ENCODE results near the gene CYB5B.

Gene CYB5B

DNA sequence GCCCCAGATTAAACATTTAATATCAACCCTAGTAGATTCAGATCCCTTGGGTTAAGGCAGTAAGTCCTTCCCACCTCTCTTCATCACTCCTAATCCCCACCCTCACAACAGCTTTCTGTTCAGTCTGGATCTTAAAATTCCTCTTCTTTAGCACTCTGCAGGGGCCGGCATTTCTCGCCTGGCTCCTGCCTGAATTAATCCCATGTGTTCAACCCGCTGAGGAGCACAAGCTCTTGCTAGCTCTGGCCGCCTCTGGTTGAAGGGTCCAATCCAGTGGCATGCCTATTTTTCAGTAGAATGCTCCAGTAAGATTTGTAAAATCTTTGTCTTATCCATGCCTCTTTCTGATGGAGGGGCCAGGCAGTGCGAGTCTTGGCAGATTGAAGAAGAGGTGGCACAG is 59.2 kb downstream of the CYB5B start:
- in situ Hi-C loops (cut with MboI; ENCODE audit: low sequenced_read_pairs), result no loop called here

DNA sequence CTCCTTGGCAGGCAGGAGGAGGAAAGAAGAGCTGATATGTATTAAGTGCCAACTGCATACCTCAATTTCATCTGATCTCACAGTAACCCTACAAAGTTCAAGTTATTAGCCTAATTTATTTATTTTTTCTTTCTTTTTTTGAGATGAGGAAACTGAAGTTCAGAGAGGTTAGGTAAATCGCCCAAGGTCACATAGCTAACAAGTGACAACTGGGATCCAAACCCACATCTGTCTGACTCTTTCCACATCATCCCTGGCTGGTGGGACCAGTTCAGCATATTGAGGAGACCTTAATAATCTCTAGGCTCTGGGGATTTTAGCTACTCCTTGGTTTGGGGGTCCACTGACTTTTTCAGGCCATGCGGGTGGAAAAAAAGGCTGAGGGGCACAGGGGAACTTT is 60.9 kb downstream of the CYB5B start:
- in situ Hi-C loops (cut with MboI; ENCODE audit: low sequenced_read_pairs), result no loop called here

DNA sequence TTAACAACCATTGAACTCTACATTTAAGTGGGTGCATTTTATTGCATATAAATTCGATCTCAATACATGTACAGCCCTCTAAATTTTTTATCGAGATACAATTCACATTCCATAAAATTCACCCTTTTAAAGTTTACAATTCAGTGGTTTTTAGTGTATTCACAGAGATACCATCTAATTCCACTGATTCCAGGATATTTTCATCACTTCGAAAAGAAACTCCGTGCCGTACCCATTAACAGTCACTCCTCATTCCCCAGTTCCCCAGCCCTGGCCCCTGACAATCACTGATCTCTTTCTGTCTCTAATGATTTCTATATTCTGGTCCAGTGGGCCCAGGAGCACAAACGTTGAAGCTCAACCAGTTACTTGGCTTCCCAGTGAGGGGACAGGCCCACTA is 61.4 kb downstream of the CYB5B start:
- in situ Hi-C loops (cut with MboI; ENCODE audit: low sequenced_read_pairs), result no loop called here

DNA sequence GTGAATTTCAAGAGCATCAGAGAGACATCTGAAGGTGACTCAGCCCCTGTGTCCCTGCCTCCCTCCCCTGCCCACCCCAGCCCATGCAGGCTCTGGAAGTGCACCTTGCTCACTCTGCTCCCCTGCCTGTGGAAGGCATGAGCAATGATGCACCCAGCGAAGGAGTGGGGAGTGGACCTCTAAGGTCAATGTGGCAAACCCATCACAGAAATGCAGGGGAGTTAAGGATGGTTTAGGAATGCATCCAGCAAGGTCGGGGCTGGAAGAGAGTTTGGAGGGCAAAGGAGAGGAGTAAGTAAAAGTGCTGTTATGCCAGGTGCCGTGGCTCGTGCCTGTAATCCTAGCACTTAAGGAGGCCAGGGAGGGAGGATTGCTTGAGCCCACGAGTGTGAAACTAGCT is 61.9 kb downstream of the CYB5B start:
- in situ Hi-C loops (cut with MboI; ENCODE audit: low sequenced_read_pairs), result no loop called here

DNA sequence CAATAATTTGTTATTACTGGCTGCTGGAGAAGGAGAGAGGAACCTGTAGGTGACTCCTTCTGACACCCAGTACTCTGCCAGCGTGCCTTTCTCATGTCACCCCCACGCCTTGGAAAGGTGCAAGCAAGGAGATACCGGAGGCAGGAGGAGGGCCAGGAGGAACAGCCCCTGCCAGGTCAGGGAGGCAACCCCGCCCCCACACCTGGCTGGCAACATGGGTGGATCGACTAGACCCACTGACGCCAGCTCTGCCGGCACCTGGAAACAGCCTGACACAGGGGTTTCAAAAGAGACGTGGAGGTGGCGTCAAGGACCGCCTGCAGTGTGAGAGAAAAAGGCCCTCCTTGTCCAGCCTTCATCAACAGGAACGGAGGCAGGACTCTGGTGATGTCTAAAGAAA is 62.3 kb downstream of the CYB5B start:
- in situ Hi-C loops (cut with MboI; ENCODE audit: low sequenced_read_pairs), result no loop called here

DNA sequence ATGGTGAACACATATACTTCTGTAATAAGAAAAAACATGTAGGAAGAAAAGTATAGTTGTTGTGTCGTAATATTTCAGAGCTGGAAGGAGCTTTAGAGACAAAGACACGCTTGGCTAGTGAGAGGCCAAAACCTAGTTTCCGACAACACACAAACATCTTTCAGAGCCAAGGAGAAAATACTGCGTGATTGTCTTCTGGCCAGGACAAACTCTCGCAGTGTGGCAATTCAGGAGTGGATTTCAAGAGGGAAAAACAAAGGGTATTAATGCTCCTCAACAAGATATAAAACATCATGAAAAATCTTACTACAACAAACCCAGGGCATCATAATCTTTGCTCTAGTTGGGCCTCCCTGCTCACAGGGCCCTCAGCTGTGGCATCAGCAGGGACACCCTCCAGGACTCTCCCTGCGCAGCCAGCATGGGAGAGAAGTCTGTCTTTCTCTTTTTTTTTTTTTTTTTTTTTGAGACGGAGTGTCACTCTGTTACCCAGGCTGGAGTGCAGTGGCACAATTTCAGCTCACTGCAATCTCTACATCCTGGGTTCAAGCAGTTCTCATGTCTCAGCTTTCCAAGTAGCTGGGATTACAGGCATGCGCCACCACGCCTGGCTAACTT is 66.4 kb downstream of the CYB5B start:
- in situ Hi-C loops (cut with MboI; ENCODE audit: low sequenced_read_pairs), result no loop called here

DNA sequence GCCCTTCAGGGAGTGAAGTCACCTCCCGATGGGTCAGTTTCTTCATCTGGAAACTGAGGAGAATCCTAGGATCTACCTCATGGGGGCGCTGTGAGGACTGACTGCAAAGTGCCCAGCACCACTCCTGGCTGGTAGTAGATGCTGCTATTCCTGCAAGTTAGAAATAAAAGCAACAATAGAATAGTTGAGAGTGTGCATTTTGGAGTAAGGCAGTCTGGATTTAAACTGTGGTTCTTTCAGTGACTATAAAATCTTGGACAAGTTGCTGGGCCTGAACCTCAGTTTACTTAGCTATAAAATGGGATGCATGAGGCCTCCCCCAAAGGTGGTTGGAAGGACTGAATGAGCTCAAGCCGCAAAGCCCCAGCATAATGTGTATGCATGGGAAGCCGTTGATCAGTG is 70.6 kb downstream of the CYB5B start:
- in situ Hi-C loops (cut with MboI; ENCODE audit: low sequenced_read_pairs), result no loop called here

DNA sequence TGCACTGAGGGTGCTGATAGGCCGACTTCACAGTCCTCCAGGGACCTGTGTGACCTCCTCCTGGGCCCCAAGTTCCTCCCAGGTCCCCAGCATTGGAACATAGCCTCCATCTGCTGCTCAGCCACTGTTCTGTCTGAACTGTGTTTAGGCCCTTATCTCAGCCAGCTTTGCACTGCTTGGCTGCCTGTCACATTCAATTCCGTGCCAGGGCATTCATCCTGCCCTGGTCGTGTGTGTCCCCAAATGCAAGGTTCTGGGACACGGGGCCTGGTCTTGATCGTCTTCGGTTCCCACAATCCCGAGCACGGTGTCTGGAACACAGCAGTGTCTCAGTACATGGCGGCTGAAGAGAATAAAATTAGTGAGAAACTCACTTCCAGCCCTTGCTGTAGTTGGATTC is 71.4 kb downstream of the CYB5B start:
- in situ Hi-C loops (cut with MboI; ENCODE audit: low sequenced_read_pairs), result no loop called here

DNA sequence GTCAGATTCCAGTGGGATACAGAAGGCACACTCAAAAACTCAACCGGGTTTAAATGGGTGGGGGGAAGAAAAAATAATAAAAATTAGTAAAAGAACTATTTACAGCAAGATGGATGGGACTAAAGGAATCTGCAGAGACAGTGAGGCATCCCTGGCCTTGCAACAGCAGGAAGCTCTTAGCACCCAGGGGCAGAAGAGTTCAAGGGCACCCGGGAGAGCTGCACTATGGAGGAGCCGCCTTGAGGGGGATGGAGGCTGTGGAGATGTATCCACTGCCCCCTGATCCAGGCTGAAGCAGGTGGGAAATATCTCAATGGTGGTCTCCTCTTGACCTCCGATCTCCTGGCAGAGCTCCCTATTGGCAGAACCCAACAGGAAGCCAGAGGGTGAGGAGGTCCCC is 72.0 kb downstream of the CYB5B start:
- in situ Hi-C loops (cut with MboI; ENCODE audit: low sequenced_read_pairs), result no loop called here

DNA sequence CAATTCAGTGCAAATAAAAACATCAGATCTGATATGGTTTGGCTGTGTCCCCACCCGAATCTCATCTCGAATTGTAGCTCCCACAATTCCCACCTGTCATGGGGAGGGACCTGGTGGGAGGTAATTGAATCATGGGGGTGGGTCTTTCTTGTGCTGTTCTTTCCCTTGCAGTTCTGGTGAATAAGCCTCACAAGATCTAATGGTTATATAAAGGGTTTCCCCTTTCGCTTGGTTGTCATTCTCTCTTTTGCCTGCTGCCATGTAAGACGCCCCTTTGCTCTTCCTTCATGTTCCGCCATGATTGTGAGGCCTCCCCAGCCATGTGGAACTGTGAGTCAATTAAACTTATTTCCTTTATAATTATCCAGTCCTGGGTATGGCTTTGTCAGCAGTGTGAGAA is 72.5 kb downstream of the CYB5B start:
- in situ Hi-C loops (cut with MboI; ENCODE audit: low sequenced_read_pairs), result no loop called here

DNA sequence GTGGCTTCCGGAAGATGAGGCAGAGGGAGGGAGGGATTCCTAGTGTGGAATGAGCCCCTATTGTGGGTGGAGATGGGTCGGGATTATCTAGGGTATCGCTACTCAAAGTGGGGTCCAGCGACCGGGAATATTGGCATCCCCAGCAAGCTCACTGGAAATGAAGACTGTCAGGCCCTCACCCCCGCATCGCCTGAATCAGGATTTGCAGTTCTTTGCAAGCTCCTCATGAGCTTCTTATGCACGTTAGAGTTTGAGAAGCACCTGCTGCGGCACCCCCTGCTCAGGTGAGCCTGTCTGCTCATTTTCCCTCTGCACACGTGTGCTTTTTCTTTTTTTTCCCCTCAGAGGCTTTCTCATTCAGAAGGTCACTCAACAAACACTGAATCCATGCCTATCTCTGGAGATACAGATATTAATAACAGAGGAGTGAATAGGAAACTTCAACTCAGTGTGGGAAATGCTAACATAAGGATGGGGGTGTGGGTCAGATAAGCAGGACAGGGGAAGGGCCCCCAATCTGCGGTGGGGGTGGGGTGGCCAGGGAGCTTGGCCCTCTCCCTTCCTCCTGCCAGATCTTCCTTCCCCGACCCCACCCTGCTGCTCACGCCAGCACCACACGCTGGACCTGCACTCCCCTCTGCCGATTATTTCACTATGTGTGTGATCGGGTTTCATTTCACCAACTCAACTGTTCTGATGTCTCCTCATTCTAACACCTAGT is 73.6 kb downstream of the CYB5B start:
- in situ Hi-C loops (cut with MboI; ENCODE audit: low sequenced_read_pairs), result no loop called here

DNA sequence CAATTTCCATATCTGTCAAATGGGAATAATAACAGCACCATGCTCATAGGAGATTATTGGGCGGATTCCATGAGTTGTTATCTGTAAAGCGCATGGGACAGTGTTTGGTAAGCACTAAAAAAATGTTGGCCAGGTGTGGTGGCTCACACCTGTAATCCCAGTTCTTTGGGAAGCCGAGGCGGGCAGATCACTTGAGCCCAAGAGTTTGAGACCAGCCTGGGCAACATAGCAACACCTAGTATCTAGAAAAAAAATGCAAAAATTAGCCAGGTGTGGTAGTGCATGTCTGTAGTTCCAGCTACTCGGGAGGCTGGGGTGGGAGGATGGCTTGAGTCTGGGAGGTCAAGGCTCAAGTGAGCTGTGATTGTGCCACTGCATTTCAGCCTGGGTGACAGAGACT is 74.5 kb downstream of the CYB5B start:
- in situ Hi-C loops (cut with MboI; ENCODE audit: low sequenced_read_pairs), result no loop called here

DNA sequence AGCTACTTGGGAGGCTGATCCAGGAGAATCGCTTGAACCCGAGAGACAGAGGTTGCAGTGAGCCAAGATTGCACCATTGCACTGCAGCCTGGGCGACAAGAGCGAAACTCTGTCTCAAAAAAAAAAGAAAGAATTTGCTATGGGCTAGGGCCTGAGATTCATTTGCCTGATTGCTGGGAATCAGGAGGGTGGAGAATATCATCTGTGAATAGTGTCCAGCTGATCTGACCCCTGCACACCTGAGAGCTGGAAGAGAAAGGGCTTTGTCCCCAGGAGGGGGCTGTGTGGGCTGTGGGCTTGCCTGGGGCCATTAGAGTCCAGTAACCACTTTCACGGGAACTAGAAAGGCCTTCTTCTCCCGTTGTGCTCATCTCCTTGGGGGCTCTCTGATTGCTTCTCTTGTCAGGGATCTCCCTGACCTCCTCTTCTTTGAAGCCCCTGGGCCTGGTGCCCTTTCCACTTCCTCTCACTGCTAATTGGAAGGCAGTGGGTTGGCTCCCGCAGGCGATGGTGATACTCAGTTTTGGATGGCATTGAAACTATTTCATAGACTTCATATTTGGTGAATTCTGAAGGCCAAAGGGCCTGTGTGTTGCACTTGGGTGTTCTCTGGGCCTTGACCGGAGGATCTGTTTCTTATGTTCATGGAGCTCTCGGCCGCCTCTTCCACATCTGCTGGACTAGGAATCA is 75.3 kb downstream of the CYB5B start:
- in situ Hi-C loops (cut with MboI; ENCODE audit: low sequenced_read_pairs), result no loop called here

DNA sequence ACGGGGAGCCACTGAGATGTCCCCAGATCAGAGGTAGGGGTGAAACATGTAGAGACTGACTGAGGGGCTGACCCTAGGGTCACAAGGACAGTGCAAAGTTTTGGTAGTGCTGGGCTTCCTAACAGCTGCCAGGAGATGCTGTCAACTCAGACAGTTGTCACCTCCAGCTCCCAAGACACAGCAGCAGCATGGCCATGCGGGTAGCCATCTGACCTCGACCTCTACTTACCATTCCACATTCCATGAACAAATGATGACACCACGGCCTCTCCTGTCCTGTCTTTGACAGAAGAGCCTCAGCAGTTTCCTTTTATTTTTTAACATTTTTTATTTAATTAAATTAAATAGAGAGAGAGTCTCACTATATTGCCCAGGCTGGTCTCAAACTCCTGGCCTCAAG is 76.1 kb downstream of the CYB5B start:
- in situ Hi-C loops (cut with MboI; ENCODE audit: low sequenced_read_pairs), result no loop called here

DNA sequence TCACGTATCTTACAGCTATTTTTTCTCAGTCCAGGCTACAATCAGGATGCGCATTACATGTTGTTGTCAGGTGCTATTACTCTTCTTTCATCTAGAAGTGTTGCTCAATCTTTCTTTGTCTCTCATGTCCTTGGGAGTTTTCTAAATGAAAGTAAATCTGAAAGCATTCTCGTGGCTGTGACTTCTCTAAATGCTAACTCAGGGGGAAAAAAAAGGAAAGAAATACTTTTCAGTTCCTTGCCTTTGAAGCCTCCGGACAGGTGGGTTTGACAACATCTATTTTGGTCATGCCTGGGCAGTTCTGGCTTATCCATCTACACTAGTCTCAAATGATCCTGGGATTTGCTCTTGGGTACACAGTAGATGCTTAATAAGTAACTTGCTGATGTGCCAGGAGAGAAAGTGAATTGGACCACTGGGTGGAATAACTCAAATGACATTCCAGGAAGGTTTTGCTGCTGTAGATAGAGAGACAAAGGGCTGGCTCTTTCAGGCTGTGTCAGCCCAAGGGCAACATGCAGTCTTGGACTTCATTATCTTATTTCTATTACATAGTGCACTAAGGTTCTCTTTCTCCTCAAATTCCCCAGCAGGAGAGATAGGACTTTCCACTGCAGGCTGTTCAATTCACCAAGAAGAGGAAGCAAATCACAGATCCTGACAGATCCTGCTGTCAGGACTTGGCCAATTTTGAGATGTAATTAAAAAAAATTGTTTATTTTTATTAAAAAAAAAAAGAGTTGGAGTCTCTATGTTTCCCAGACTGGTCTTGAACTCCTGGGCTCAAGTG is 77.7 kb downstream of the CYB5B start:
- in situ Hi-C loops (cut with MboI; ENCODE audit: low sequenced_read_pairs), result no loop called here

DNA sequence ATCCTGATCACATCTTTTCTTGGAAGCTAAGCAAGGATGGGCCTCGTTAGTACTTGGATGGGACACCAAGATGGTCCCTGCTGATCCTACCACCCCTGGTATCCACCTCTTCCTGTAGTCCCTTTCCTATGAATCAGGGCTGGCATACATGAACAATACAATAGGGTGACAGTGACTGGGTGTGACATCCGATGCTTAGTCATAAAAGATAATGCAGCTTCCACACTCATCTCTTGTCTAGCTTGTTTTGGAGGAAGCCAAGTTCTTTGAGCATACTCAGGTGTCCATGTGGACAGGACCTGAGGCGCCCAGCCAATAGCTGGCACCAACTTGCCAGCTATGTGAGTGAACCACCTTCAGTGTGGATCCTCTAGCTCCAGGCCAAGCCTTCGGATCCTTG is 78.8 kb downstream of the CYB5B start:
- in situ Hi-C loops (cut with MboI; ENCODE audit: low sequenced_read_pairs), result no loop called here

DNA sequence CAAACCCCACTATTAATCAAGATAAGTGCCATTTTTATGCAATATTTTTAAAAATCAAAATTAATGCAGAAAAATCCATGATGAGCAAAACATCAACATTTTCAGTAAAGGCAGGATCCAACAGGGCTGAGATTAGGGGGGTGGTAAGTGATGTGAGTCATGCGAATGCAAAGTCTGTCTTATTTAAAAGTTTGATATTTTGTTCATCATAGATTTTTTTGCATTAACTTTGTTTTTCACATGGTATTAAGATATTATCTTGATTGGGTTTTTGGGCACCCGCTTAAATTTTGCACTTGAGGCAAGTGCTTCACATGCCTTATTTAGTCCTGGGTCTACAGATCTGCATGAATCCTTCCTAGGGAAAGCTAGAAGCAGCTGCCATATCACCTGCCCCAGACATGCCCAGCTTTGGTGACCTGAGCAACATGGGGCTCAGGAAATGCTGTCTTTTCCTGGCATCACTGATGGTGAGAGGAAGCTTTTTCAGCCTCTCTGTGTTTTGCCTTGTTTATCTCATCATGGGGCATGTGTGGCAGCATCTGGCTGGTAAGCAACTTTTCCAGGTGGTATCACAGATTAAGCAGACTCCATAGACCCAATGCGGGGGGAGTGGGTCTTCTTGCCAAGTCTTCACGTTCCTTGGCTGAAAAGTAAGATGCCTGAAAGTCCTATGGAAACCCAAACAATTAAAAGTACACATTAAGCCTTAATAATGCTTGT is 83.8 kb downstream of the CYB5B start:
- in situ Hi-C loops (cut with MboI; ENCODE audit: low sequenced_read_pairs), result no loop called here

DNA sequence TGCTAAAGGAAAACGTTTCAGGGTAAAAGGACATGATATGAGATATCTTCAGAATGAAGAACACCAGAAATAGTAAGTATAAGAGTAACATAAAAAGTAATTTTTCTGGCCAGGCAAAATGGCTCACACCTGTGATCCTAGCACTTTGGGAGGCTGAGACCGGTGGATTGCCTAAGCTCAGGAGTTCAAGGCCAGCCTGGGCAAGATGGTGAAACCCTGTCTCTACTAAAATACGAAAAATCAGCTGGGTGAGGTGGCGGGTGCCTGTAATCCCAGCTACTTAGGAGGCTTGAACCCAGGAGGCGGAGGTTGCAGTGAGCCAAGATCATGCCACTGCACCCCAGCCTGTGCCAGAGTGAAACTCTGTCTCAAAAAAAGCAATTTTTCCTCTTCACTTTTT is 84.7 kb downstream of the CYB5B start:
- in situ Hi-C loops (cut with MboI; ENCODE audit: low sequenced_read_pairs), result no loop called here

DNA sequence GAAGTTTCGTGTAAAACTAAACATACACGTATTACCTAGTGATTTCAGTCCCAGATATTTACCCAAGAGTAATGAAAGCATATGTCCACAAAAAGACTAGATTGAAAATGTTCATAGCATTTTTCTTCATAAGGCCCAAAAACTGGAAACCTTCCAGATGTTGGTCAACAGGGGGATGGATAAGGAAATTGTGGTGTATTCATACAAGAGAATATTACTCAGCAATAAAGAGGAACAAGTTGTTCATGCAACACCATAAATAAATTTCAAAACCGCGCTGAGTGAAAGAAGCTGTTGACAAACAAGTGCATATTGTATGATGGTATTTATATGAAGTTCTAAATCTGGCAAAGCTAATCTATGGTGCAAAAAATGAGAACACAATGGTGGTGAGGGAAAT is 87.2 kb downstream of the CYB5B start:
- in situ Hi-C loops (cut with MboI; ENCODE audit: low sequenced_read_pairs), result no loop called here

DNA sequence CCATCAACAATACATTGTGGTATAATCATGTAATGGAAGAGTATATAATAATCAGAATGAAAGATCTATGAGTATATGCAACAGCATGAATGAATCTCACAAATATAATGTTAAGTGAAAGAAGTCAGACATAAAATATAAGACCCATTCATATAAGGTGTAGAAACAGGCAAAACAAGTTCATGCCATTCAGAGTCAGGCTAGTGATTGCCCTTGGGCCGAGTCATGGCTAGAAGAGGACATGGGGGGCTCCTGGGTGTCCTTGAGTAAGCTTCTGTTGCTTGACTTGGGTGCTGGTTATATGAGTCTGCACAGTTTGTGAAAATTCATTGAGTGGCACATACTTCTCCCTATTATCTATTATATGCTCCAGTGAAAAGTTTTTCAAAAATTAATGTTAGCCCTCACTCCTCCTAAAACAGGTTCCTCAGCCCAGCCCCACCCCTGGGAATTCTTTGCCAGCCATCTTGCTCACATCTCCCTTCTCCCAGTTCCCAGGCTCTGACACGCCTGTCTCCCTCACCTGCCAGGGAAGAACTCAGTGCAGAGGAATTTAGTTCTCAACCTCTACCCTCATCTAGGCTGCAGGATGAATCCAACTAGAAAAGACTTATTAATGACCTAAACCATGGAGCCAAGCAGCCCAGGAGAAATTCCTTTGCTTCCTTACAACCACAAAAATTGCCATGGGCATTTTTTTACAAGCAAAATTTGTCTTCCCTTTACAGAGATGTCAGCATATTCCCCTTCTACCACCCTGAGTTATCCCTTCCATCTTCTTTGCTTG is 89.0 kb downstream of the CYB5B start:
- in situ Hi-C loops (cut with MboI; ENCODE audit: low sequenced_read_pairs), result no loop called here

All from HL-60/S4 treated with phorbol 12-myristate 13-acetate at 8.2 ng/mL for 4 days and 3 days (cell line).